WTC11 (cell line): ENCODE data around the gene DHRS7.

ENCODE experiments used
- CREM ChIP-seq: sonication (generic); formaldehyde crosslinking; IDR thresholded peaks from 2 replicates; pipeline ENCODE4 v1.8.1; 2022; ENCODE audit warnings: mild to moderate bottlenecking, missing genetic modification reagents, moderate library complexity
- CTCF ChIP-seq: fragments of 200-600 bp; IDR thresholded peaks from 2 replicates; pipeline ENCODE4 v1.8.0; 2022; ENCODE audit warnings: antibody characterized with exemption
- ETV6 ChIP-seq: sonication (generic); formaldehyde crosslinking; IDR thresholded peaks from 2 replicates; pipeline ENCODE4 v1.8.1; 2022; ENCODE audit warnings: mild to moderate bottlenecking, missing genetic modification reagents
- FOXP1 ChIP-seq: sonication (generic); formaldehyde crosslinking; IDR thresholded peaks from 2 replicates; pipeline ENCODE4 v1.8.0; 2022; ENCODE audit warnings: missing genetic modification reagents, mild to moderate bottlenecking, moderate library complexity, borderline replicate concordance
- IRF2 ChIP-seq: sonication (generic); formaldehyde crosslinking; IDR thresholded peaks from 2 replicates; pipeline ENCODE4 v1.8.0; 2022; ENCODE audit warnings: low read depth, missing genetic modification reagents, borderline replicate concordance
- PREB ChIP-seq: sonication (generic); formaldehyde crosslinking; IDR thresholded peaks from 2 replicates; pipeline ENCODE4 v1.8.1; 2022; ENCODE audit warnings: mild to moderate bottlenecking, missing genetic modification reagents, moderate library complexity, borderline replicate concordance
- ZNF263 ChIP-seq: sonication (generic); formaldehyde crosslinking; IDR thresholded peaks from 2 replicates; pipeline ENCODE4 v1.8.1; 2022; ENCODE audit warnings: low read depth, mild to moderate bottlenecking, moderate library complexity, missing genetic modification reagents
- TF ChIP-seq, protein P1 (sequence below): sonication (generic); formaldehyde crosslinking; IDR thresholded peaks from 2 replicates; pipeline ENCODE4 v1.8.0; 2022; ENCODE audit warnings: mild to moderate bottlenecking, missing genetic modification reagents
- TF ChIP-seq, protein P2 (sequence below): sonication (generic); formaldehyde crosslinking; IDR thresholded peaks from 2 replicates; pipeline ENCODE4 v1.8.1; 2022; ENCODE audit warnings: low read depth, mild to moderate bottlenecking, moderate library complexity, missing genetic modification reagents, borderline replicate concordance
- TF ChIP-seq, protein P3 (sequence below): sonication (generic); formaldehyde crosslinking; IDR thresholded peaks from 2 replicates; pipeline ENCODE4 v1.8.1; 2023; ENCODE audit warnings: mild to moderate bottlenecking, missing genetic modification reagents, moderate library complexity

DNA sequence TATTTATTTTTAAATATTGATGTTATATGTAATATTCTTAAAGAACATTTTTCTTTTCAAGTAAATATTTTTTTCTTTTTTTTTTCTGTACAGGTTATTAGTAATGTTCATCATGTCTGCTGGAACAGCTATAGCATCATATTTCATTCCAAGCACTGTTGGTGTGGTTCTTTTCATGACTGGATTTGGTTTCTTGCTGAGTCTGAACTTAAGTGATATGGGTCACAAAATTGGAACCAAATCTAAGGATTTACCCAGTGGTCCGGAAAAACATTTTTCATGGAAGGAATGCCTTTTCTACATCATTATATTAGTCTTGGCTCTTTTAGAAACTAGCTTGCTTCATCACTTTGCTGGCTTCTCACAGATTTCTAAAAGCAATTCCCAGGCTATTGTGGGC lies 50.3 kb downstream of the DHRS7 start:
- TF ChIP-seq ETV6 (CRISPR knock-in tag) (no peak), CTCF (no peak), CREM (CRISPR knock-in tag) (no peak), IRF2 (no peak), ZNF263 (CRISPR knock-in tag) (no peak), PREB (no peak), FOXP1 (CRISPR knock-in tag) (no peak)
- TF ChIP-seq, protein P1, sequence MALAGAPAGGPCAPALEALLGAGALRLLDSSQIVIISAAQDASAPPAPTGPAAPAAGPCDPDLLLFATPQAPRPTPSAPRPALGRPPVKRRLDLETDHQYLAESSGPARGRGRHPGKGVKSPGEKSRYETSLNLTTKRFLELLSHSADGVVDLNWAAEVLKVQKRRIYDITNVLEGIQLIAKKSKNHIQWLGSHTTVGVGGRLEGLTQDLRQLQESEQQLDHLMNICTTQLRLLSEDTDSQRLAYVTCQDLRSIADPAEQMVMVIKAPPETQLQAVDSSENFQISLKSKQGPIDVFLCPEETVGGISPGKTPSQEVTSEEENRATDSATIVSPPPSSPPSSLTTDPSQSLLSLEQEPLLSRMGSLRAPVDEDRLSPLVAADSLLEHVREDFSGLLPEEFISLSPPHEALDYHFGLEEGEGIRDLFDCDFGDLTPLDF (CRISPR knock-in tag): no peak
- TF ChIP-seq, protein P2, sequence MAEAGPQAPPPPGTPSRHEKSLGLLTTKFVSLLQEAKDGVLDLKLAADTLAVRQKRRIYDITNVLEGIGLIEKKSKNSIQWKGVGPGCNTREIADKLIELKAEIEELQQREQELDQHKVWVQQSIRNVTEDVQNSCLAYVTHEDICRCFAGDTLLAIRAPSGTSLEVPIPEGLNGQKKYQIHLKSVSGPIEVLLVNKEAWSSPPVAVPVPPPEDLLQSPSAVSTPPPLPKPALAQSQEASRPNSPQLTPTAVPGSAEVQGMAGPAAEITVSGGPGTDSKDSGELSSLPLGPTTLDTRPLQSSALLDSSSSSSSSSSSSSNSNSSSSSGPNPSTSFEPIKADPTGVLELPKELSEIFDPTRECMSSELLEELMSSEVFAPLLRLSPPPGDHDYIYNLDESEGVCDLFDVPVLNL (CRISPR knock-in tag): no peak
- TF ChIP-seq, protein P3, sequence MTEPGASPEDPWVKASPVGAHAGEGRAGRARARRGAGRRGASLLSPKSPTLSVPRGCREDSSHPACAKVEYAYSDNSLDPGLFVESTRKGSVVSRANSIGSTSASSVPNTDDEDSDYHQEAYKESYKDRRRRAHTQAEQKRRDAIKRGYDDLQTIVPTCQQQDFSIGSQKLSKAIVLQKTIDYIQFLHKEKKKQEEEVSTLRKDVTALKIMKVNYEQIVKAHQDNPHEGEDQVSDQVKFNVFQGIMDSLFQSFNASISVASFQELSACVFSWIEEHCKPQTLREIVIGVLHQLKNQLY (CRISPR knock-in tag): no peak
